A549 (cell line): Measurements from ENCODE around the gene TRIM75. TPM values are rescaled to one million over a fixed set of nuclear protein-coding genes. Genes with fewer than 3 reads are reported as not detected.

ENCODE experiments used
- ATAC-seq, 2 experiments: fragments of 200-7000 bp in 1 of 2; fragments of >200 bp in 1 of 2; cut with Nextera tagmentation in 1 of 2; cut with Tn5 transposase in 1 of 2; 3 replicates each; pipeline versions ENCODE4 v1.8.0 to v1.9.1; 2018 to 2020; ENCODE audit warnings: mild to moderate bottlenecking in 1 of 2, moderate library complexity in 1 of 2
- CTCF ChIA-PET: fragments of 300-600 bp; sonication (Branson Sonifier 250); formaldehyde crosslinking; extraction: SDS; loops from one replicate; lab custom pipeline; 2021; ENCODE audit warnings: antibody characterized with exemption, inconsistent platforms; lab: Yijun Ruan, JAX
- POLR2A ChIA-PET: fragments of 350-600 bp; formaldehyde crosslinking; extraction: SDS; loops from one replicate; lab custom pipeline; 2021; ENCODE audit warnings: antibody characterized with exemption, inconsistent platforms; lab: Yijun Ruan, JAX
- DNase-seq, 2 experiments: peaks; one replicate each; pipeline versions ENCODE4 v3.0.0 to v3.0.0-alpha.2; 2011 to 2016; ENCODE audit warnings: low read depth in 1 of 2, low spot score in 1 of 2
- FAIRE-seq: peaks from 2 replicates; lab custom pipeline; 2011; peaks lifted over from hg19 to GRCh38; lab: Jason Lieb, UNC
- H3K27ac ChIP-seq, 2 experiments: fragments of >200 bp; sonication (Bioruptor Twin); formaldehyde crosslinking; 3 replicates each; pipeline ENCODE4 v1.5.1; 2016 to 2017
- H3K4me1 ChIP-seq: fragments of >200 bp; sonication (Bioruptor Twin); formaldehyde crosslinking; 3 replicates; pipeline ENCODE4 v1.6.1; 2016
- H3K4me2 ChIP-seq: fragments of >200 bp; sonication (Bioruptor Twin); formaldehyde crosslinking; 3 replicates; pipeline ENCODE4 v1.6.1; 2016
- H3K4me3 ChIP-seq: fragments of >200 bp; sonication (Bioruptor Twin); formaldehyde crosslinking; 3 replicates; pipeline ENCODE4 v1.5.1; 2016
- H3K9me3 ChIP-seq: fragments of >200 bp; sonication (Bioruptor Twin); formaldehyde crosslinking; 3 replicates; pipeline ENCODE4 v1.6.1; 2016
- ATOH8 ChIP-seq: fragments of 250-450 bp; sonication (Bioruptor Pico); IDR thresholded peaks from 2 replicates; pipeline ENCODE4 v1.5.0; 2020; ENCODE audit warnings: low read depth, mild to moderate bottlenecking, moderate library complexity
- CHD4 ChIP-seq: fragments of 200-600 bp; sonication (generic); IDR thresholded peaks from 2 replicates; pipeline ENCODE4 v1.6.1; 2016; ENCODE audit warnings: antibody characterized with exemption, mild to moderate bottlenecking, borderline replicate concordance
- CTCF ChIP-seq: fragments of >200 bp; sonication (Bioruptor Twin); formaldehyde crosslinking; IDR thresholded peaks from 3 replicates; pipeline ENCODE4 v1.5.1; 2016
- E2F6 ChIP-seq: IDR thresholded peaks from 2 replicates; pipeline ENCODE4 v1.6.1; 2012; ENCODE audit warnings: low read depth, borderline replicate concordance
- EHF ChIP-seq: fragments of 250-450 bp; sonication (Bioruptor Pico); IDR thresholded peaks from 2 replicates; pipeline ENCODE4 v1.5.0; 2020; ENCODE audit warnings: mild to moderate bottlenecking
- EP300 ChIP-seq, 2 experiments: fragments of >200 bp; sonication (Bioruptor Twin); formaldehyde crosslinking; IDR thresholded peaks; 2 replicates in 1 of 2; 3 replicates in 1 of 2; pipeline ENCODE4 v1.6.1; 2016 to 2017
- HOXB13 ChIP-seq: fragments of 250-450 bp; sonication (Bioruptor Pico); IDR thresholded peaks from 2 replicates; pipeline ENCODE4 v1.5.0; 2020; ENCODE audit warnings: low read depth, mild to moderate bottlenecking, moderate library complexity
- MYC ChIP-seq: IDR thresholded peaks from 2 replicates; pipeline ENCODE4 v1.6.1; 2012; ENCODE audit warnings: mild to moderate bottlenecking, inconsistent platforms, low read length, improper control_type of control experiment, borderline replicate concordance
- NR3C1 ChIP-seq: fragments of >200 bp; sonication (Bioruptor Twin); formaldehyde crosslinking; IDR thresholded peaks from 3 replicates; pipeline ENCODE4 v1.6.1; 2017
- RAD21 ChIP-seq, 2 experiments: fragments of >200 bp in 1 of 2; sonication (Bioruptor Twin) in 1 of 2; formaldehyde crosslinking in 1 of 2; IDR thresholded peaks in 1 of 2; conservative IDR thresholded peaks in 1 of 2; 2 replicates in 1 of 2; 3 replicates in 1 of 2; pipeline ENCODE4 v1.6.1; 2012 to 2018; ENCODE audit warnings: inconsistent platforms in 1 of 2
- SMC3 ChIP-seq: fragments of >200 bp; sonication (Bioruptor Twin); formaldehyde crosslinking; IDR thresholded peaks from 3 replicates; pipeline ENCODE4 v1.6.1; 2018; ENCODE audit warnings: inconsistent platforms
- SREBF2 ChIP-seq: fragments of 450-650 bp; IDR thresholded peaks from 2 replicates; pipeline ENCODE4 v1.6.1; 2014; ENCODE audit warnings: mild to moderate bottlenecking, moderate library complexity
- TP53 ChIP-seq: fragments of 250-450 bp; sonication (Bioruptor Pico); IDR thresholded peaks from 2 replicates; pipeline ENCODE4 v1.5.0; 2021; ENCODE audit warnings: mild to moderate bottlenecking, moderate library complexity
- ZNF302 ChIP-seq: fragments of 250-450 bp; sonication (Bioruptor Pico); IDR thresholded peaks from 2 replicates; pipeline ENCODE4 v1.9.0; 2021; ENCODE audit warnings: inconsistent platforms, mild to moderate bottlenecking, moderate library complexity
- WGBS: methylation state at CpG from one replicate; pipeline ENCODE4 v1.1.6; 2017; ENCODE audit errors: missing lambda C conversion rate; 5-methylcytosine and 5-hydroxymethylcytosine counted together
- polyA plus RNA-seq, 4 experiments: library from polyadenylated mRNA; depleted of rRNA in 3 of 4; stranded (reverse); fragments of >200 nt; fragmentation: RNase III in 1 of 4; extraction: RNeasy Plus Mini Kit Qiagen cat#74134 plus additional on column Dnase treatment in 1 of 4; gene quantifications; 2 replicates in 3 of 4; 3 replicates in 1 of 4; pipeline ENCODE4 v1.2.3, GENCODE V29; 2011 to 2017
- small RNA-seq, 6 experiments: library from RNA; depleted of rRNA; stranded (forward); fragments of <200 nt; gene quantifications; one replicate each; pipeline ENCODE3, GENCODE V24; 2012

TRIM75 gene
- polyA plus RNA-seq, 2 of the 4 experiments (the other 2 are of a cell fraction): not detected

GRCh38 chr4:165101641-165102040, 48.0 kb downstream of the TRIM75 start:
- Histone ChIP-seq H3K4me1 (no peaks in the 10 kb centered on the region), H3K4me2 (no peak overlapping the region), H3K27ac (no peak overlapping the region), H3K9me3 (no peaks in the 10 kb centered on the region), H3K4me3 (no peak overlapping the region)
- WGBS: 92% methylated on average over 3 of the region's 3 CpGs
- FAIRE-seq (no peak), DNase-seq (no peak), ATAC-seq (no peak; a peak in 1 of 6 replicates)
- ChIA-PET CTCF (no interaction called here), POLR2A (no interaction called here)
- TF ChIP-seq SMC3 (no peak), HOXB13 (no peak), SREBF2 (no peak), ZNF302 (CRISPR knock-in tag) (no peak), EP300 (IDR thresholded peaks at IDR 0.05) (no peak), EHF (CRISPR knock-in tag) (no peak), E2F6 (no peak), TP53 (CRISPR knock-in tag) (no peak), NR3C1 (no peak)

GRCh38 chr4:165106518-165106917, 52.9 kb downstream of the TRIM75 start:
- Histone ChIP-seq H3K27ac (no peak overlapping the region), H3K4me1 (no peaks in the 10 kb centered on the region), H3K4me3 (no peak overlapping the region), H3K4me2 (no peak overlapping the region), H3K9me3 (no peaks in the 10 kb centered on the region)
- TF ChIP-seq CHD4 (no peak), RAD21 (conservative IDR thresholded peaks at IDR 0.05 in 1 of 2, IDR thresholded peaks at IDR 0.05 in 1 of 2) (no peak), MYC (no peak), ATOH8 (CRISPR knock-in tag) (no peak), CTCF (no peak)
- ChIA-PET CTCF (interaction anchor here (1.1 to 1.4 kb wide), 2 partner anchors 13 to 24 kb away, joined by 3 read pairs; no protein-coding TSS in a partner anchor), POLR2A (no interaction called here)
- 85% methylated on average over 6 of the region's 6 CpGs for WGBS
- DNase-seq: no peak
- ATAC-seq: no peak
- FAIRE-seq: no peak

Small RNAs within 50 kb of the gene (small RNA-seq; reads per million reads assigned to genes)
- gene AC106872.12: 0 reads per million in 6 experiments

Other genes with a start within 250 kb of the TRIM75 start
- not detected in 2 replicates for gene APELA, start 176.7 kb upstream of the TRIM75 start, polyA plus RNA-seq (2011; rRNA removed)
- gene APELA, start 176.7 kb upstream of the TRIM75 start, polyA plus RNA-seq (2017; fragmentation: RNase III; extraction: RNeasy Plus Mini Kit Qiagen cat#74134 plus additional on column Dnase treatment): not detected in 3 replicates
- gene TRIM61, start 76.2 kb upstream of the TRIM75 start, polyA plus RNA-seq (2011; rRNA removed): not detected in 2 replicates
- gene TRIM61, start 76.2 kb upstream of the TRIM75 start, polyA plus RNA-seq (2017; fragmentation: RNase III; extraction: RNeasy Plus Mini Kit Qiagen cat#74134 plus additional on column Dnase treatment): not detected in 3 replicates
- gene TRIM60, start 21.9 kb upstream of the TRIM75 start, polyA plus RNA-seq (2011; rRNA removed): not detected in 2 replicates
- gene TRIM60, start 21.9 kb upstream of the TRIM75 start, polyA plus RNA-seq (2017; fragmentation: RNase III; extraction: RNeasy Plus Mini Kit Qiagen cat#74134 plus additional on column Dnase treatment): not detected in 3 replicates
- 19.3 and 25.6 TPM in 2 replicates for gene TMEM192, start 59.0 kb downstream of the TRIM75 start, polyA plus RNA-seq (2011; rRNA removed)
- 7.5 to 8.8 TPM (median 8.4 TPM) in 3 replicates for gene TMEM192, start 59.0 kb downstream of the TRIM75 start, polyA plus RNA-seq (2017; fragmentation: RNase III; extraction: RNeasy Plus Mini Kit Qiagen cat#74134 plus additional on column Dnase treatment)
- 17.3 and 21.6 TPM in 2 replicates for gene KLHL2, start 153.7 kb downstream of the TRIM75 start, polyA plus RNA-seq (2011; rRNA removed)
- 10.7 to 13.6 TPM (median 12.2 TPM) in 3 replicates for gene KLHL2, start 153.7 kb downstream of the TRIM75 start, polyA plus RNA-seq (2017; fragmentation: RNase III; extraction: RNeasy Plus Mini Kit Qiagen cat#74134 plus additional on column Dnase treatment)